Esophagus muscularis mucosa (tissue), 4 donors: ENCODE data around the gene HSFX3.

Source experiments
- EP300 ChIP-seq: sonication (generic); formaldehyde crosslinking; IDR thresholded peaks from one replicate; pipeline ENCODE4 v1.6.1; 2017; ENCODE audit warnings: antibody characterized with exemption
- POLR2A ChIP-seq: fragments of 450-650 bp; IDR thresholded peaks from one replicate; pipeline ENCODE4 v1.6.1; 2017; ENCODE audit warnings: antibody characterized with exemption, moderate library complexity, mild to moderate bottlenecking, low read depth
- TF ChIP-seq, protein P1 (sequence below), 3 experiments: fragments of 200-600 bp in 2 of 3; fragments of 450-650 bp in 1 of 3; sonication (generic) in 2 of 3; IDR thresholded peaks; one replicate each; pipeline ENCODE4 v1.5.1; 2017 to 2019; ENCODE audit warnings: antibody characterized with exemption in 3 of 3, mild to moderate bottlenecking in 2 of 3, moderate library complexity in 1 of 3

DNA sequence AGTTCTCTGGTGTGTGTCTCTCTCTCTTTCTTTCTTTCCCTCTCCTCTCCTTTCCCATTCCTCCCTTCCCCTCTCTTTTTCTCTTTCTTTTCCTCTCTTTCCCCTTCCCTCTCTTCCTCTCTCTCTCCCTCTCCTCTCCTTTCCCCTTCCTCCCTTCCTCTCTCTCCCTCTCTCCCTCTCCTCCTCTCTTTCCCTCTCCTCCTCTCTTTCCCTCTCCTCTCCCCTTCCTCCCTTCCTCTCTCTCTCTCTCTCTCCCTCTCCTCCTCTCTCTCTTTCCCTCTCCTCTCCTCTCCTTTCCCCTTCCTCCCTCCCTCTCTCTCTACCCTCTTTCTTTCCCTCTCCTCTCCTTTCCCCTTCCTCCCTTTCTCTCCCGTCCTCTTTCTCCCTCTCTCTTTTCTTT, 21.3 kb downstream of the HSFX3 start:
- TF ChIP-seq, protein P1, sequence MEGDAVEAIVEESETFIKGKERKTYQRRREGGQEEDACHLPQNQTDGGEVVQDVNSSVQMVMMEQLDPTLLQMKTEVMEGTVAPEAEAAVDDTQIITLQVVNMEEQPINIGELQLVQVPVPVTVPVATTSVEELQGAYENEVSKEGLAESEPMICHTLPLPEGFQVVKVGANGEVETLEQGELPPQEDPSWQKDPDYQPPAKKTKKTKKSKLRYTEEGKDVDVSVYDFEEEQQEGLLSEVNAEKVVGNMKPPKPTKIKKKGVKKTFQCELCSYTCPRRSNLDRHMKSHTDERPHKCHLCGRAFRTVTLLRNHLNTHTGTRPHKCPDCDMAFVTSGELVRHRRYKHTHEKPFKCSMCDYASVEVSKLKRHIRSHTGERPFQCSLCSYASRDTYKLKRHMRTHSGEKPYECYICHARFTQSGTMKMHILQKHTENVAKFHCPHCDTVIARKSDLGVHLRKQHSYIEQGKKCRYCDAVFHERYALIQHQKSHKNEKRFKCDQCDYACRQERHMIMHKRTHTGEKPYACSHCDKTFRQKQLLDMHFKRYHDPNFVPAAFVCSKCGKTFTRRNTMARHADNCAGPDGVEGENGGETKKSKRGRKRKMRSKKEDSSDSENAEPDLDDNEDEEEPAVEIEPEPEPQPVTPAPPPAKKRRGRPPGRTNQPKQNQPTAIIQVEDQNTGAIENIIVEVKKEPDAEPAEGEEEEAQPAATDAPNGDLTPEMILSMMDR (IDR thresholded peaks at IDR 0.05), result no peak
- TF ChIP-seq POLR2A (no peak), EP300 (no peak)
